ENCODE results near the gene ACKR1. TPM values are rescaled to one million over a fixed set of nuclear protein-coding genes. Genes with fewer than 3 reads are reported as not detected.

ACKR1 gene
- total RNA-seq, 4 donors from 2014 or later: 27.9 to 180 (median 94.4) TPM

DNA sequence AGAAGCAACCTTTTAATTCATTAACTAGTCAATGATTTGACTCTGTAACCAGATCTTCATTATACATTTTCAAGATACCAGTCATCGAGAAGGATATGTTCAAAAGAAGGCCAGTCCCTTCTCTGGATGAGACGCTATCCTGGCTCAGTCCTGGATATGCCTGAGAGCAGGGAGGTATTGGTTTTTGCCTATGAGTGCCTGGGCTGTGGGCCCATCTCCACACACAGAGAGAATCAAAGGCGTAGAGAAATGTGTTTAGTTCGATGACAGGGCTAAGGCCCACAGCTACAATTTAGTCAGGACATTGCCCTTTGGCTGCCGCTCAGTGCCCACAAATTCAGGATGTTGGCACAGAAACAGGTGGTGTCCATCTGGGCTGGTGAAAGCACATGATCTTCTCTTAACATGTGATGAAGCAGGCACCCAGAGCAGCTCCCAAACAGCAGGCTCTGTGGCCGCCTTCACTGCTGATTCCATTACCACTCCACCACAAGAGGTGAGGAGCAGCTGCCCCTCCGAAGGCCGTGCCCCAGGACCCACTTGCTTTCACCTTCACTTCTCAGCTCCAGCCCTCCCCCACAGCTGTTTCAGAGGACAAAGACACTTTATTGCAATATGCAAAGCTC is 24.7 kb downstream of the ACKR1 start:
- Histone ChIP-seq H3K36me3 (no peaks in the 10 kb centered on the region), H3K9me3 (no peaks in the 10 kb centered on the region), H3K27me3 (peaks cover 19% of the 10 kb centered on the region), H3K4me3 (no peak overlapping the region), H3K4me1 (no peaks in the 10 kb centered on the region), H3K27ac (no peak overlapping the region)
- TF ChIP-seq, protein P1, sequence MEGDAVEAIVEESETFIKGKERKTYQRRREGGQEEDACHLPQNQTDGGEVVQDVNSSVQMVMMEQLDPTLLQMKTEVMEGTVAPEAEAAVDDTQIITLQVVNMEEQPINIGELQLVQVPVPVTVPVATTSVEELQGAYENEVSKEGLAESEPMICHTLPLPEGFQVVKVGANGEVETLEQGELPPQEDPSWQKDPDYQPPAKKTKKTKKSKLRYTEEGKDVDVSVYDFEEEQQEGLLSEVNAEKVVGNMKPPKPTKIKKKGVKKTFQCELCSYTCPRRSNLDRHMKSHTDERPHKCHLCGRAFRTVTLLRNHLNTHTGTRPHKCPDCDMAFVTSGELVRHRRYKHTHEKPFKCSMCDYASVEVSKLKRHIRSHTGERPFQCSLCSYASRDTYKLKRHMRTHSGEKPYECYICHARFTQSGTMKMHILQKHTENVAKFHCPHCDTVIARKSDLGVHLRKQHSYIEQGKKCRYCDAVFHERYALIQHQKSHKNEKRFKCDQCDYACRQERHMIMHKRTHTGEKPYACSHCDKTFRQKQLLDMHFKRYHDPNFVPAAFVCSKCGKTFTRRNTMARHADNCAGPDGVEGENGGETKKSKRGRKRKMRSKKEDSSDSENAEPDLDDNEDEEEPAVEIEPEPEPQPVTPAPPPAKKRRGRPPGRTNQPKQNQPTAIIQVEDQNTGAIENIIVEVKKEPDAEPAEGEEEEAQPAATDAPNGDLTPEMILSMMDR (IDR thresholded peaks at IDR 0.05): no peak
- TF ChIP-seq EP300 (IDR thresholded peaks at IDR 0.05): no peak
- TF ChIP-seq POLR2A (IDR thresholded peaks at IDR 0.05): no peak
- no peak for TF ChIP-seq POLR2AphosphoS5 (IDR thresholded peaks at IDR 0.05)
- WGBS, 2 donors (ENCODE audit: low coverage in 1 of 2): 74% methylated on average over 6 of the region's 8 CpGs; no CpG with 5 or more reads in 1 of the 2 donors
- no peak for ATAC-seq

DNA sequence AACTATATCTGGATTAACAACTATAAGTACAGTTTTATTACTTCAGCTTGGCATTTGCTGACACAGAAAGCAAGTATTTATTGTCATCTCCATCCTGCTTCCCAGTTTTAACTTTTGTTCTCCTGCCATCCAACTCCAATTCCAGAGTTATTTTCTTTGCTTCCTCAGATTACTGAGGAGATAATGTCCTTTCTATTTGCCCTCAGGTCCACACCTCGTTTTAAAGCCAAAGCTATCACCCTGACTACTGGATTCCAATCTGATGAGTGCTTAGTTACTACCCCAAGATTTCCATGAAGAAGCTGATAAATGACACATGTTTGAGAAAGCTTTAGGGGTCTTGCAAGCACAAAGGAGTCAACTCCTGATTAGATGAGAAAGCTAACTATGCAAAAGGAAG is 25.2 kb downstream of the ACKR1 start:
- Histone ChIP-seq H3K27ac (no peak overlapping the region), H3K4me1 (no peaks in the 10 kb centered on the region), H3K27me3 (peaks cover 13% of the 10 kb centered on the region), H3K36me3 (no peaks in the 10 kb centered on the region), H3K9me3 (no peaks in the 10 kb centered on the region), H3K4me3 (no peak overlapping the region)
- no peak for TF ChIP-seq EP300 (IDR thresholded peaks at IDR 0.05)
- TF ChIP-seq, protein P1 (IDR thresholded peaks at IDR 0.05): no peak
- TF ChIP-seq POLR2A (IDR thresholded peaks at IDR 0.05): no peak
- no peak for TF ChIP-seq POLR2AphosphoS5 (IDR thresholded peaks at IDR 0.05)
- 0% methylated on average over 1 of the region's 1 CpG for WGBS, 2 donors (ENCODE audit: low coverage in 1 of 2)
- ATAC-seq: no peak

DNA sequence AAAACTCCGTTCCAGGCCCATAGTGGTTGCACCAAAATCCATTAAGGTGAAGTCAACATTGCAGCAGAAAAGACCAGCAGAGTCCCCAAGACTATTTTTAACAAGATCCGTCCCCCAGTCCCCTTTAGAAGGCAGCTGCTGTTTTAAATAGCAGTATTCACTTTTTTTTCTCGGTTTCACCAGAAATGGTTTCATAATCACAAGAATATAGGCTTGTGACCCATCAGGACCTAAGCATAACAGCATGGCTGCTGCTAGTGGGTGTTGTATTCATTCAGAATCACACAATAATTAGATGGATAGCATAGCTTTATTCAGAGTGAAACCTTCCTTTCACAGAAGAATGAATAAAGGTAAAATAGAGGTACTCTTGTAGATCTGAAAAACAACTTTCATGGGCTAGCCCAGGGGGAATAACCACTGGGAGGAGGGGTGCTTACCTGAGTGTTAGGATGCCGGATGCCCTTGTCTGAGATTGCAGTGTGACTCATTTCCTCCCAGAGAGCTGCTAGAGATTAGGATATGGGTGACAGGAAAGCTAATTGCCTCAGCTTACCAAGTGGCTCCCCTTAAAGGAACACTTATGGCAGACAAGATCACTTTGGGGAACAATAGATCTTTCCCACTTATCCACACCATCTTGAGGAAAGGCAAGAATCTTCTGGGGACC is 35.0 kb downstream of the ACKR1 start:
- no peaks in the 10 kb centered on the region for H3K4me1 ChIP-seq
- TF ChIP-seq EP300 (IDR thresholded peaks at IDR 0.05): no peak
- no peak for TF ChIP-seq POLR2A (IDR thresholded peaks at IDR 0.05)
- no peak for TF ChIP-seq POLR2AphosphoS5 (IDR thresholded peaks at IDR 0.05)
- TF ChIP-seq, protein P1 (IDR thresholded peaks at IDR 0.05): no peak
- H3K9me3 ChIP-seq: peaks cover 0 to 8% (median 0%) of the 10 kb centered on the region in 3 donors
- H3K27me3 ChIP-seq: no peaks in the 10 kb centered on the region
- H3K4me3 ChIP-seq: no peak overlapping the region
- no peak for ATAC-seq
- no peak overlapping the region for H3K27ac ChIP-seq
- H3K36me3 ChIP-seq: no peaks in the 10 kb centered on the region
- WGBS, 2 donors (ENCODE audit: low coverage in 1 of 2): 70 to 71% methylated on average over 3 to 4 of the region's 4 CpGs

DNA sequence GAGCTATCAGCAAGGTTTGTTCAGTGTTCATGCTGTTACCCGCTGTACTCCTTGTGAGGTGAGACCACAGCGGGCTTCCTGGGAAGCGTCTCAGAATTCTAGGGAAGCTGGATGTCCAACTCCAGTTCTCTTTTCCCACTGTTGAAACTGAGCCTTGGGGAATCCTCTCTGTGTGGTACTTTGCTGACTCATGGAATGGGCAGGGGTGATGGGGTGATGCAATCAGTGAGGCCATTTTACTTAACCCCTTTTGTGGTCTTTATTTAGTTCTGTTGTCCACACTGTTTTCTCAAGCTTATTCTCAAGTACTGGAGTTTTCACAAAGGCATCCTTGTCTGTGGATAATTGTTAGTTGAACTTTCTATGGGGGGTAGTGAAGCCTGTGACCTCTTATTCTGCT is 42.6 kb downstream of the ACKR1 start:
- no peak for ATAC-seq
- Histone ChIP-seq H3K4me1 (no peaks in the 10 kb centered on the region), H3K36me3 (no peaks in the 10 kb centered on the region), H3K9me3 (peaks cover 0 to 39% (median 0%) of the 10 kb centered on the region in 3 donors), H3K4me3 (no peak overlapping the region), H3K27me3 (no peaks in the 10 kb centered on the region), H3K27ac (no peak overlapping the region)
- TF ChIP-seq EP300 (IDR thresholded peaks at IDR 0.05) (no peak), POLR2A (IDR thresholded peaks at IDR 0.05) (no peak), POLR2AphosphoS5 (IDR thresholded peaks at IDR 0.05) (no peak)
- TF ChIP-seq, protein P1 (IDR thresholded peaks at IDR 0.05): no peak
- 84 to 100% methylated on average over 1 to 3 of the region's 3 CpGs for WGBS, 2 donors (ENCODE audit: low coverage in 1 of 2)

DNA sequence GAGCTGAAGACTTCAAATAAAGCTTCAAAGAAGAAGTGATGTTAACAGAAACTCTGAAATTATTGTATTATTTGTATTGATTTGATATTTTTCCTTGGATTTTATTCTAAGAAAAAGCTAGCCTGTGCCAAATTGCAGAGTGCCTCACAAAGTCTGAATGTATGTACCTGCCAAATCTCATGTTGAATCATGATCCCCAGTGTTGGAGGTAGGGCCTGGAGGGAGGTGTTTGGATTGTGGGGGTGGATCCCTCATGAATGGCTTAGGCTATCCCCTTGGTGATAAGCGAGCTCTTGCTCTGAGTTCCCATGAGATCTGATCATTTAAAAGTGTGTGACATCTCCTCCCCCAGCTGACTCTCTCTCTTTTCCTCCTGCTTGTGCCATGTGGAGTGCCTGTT is 43.6 kb downstream of the ACKR1 start:
- Histone ChIP-seq H3K4me1 (no peaks in the 10 kb centered on the region), H3K9me3 (peaks cover 0 to 33% (median 0%) of the 10 kb centered on the region in 3 donors), H3K27ac (no peak overlapping the region), H3K27me3 (no peaks in the 10 kb centered on the region), H3K4me3 (no peak overlapping the region), H3K36me3 (no peaks in the 10 kb centered on the region)
- 67% methylated on average over 1 of the region's 1 CpG; no CpG with 5 or more reads in 1 of the 2 donors for WGBS, 2 donors (ENCODE audit: low coverage in 1 of 2)
- TF ChIP-seq POLR2A (IDR thresholded peaks at IDR 0.05): no peak
- no peak for TF ChIP-seq POLR2AphosphoS5 (IDR thresholded peaks at IDR 0.05)
- ATAC-seq: no peak
